ENCODE data around the gene STRAP. TPM values are rescaled to one million over a fixed set of nuclear protein-coding genes. Genes with fewer than 3 reads are reported as not detected.

The STRAP gene
- total RNA-seq, 1 donor from 2014 or later: 159 TPM

GRCh38 chr12:15839682-15840081 lies 42.5 kb upstream of the STRAP start:
- no peak for DNase-seq
- no peak overlapping the region for H3K27ac Mint-ChIP-seq (ENCODE audit: unreplicated experiment)
- H3K36me3 Mint-ChIP-seq (ENCODE audit: unreplicated experiment): no peaks in the 10 kb centered on the region
- no peaks in the 10 kb centered on the region for H3K4me1 Mint-ChIP-seq (ENCODE audit: low read depth, unreplicated experiment)
- H3K9me3 Mint-ChIP-seq (ENCODE audit: unreplicated experiment): no peaks in the 10 kb centered on the region
- TF ChIP-seq CTCF (IDR thresholded peaks at IDR 0.05; ENCODE audit: partially characterized antibody, unreplicated experiment): no peak
- no peak overlapping the region for H3K4me3 Mint-ChIP-seq (ENCODE audit: unreplicated experiment)
- peaks cover 1% of the 10 kb centered on the region for H3K27me3 Mint-ChIP-seq (ENCODE audit: unreplicated experiment)

GRCh38 chr12:15842108-15842507 lies 40.1 kb upstream of the STRAP start:
- Mint-ChIP-seq H3K4me3 (ENCODE audit: unreplicated experiment) (no peak overlapping the region), H3K27me3 (ENCODE audit: unreplicated experiment) (peaks cover 3% of the 10 kb centered on the region), H3K4me1 (ENCODE audit: low read depth, unreplicated experiment) (no peaks in the 10 kb centered on the region), H3K36me3 (ENCODE audit: unreplicated experiment) (no peaks in the 10 kb centered on the region), H3K9me3 (ENCODE audit: unreplicated experiment) (no peaks in the 10 kb centered on the region), H3K27ac (ENCODE audit: unreplicated experiment) (no peak overlapping the region)
- DNase-seq: no peak
- no peak for TF ChIP-seq CTCF (IDR thresholded peaks at IDR 0.05; ENCODE audit: partially characterized antibody, unreplicated experiment)

- DNase-seq: no peak
- Mint-ChIP-seq H3K36me3 (ENCODE audit: unreplicated experiment) (no peaks in the 10 kb centered on the region), H3K9me3 (ENCODE audit: unreplicated experiment) (no peaks in the 10 kb centered on the region), H3K4me3 (ENCODE audit: unreplicated experiment) (no peak overlapping the region), H3K4me1 (ENCODE audit: low read depth, unreplicated experiment) (no peaks in the 10 kb centered on the region), H3K27me3 (ENCODE audit: unreplicated experiment) (peaks cover 2% of the 10 kb centered on the region), H3K27ac (ENCODE audit: unreplicated experiment) (no peak overlapping the region)
- no peak for TF ChIP-seq CTCF (IDR thresholded peaks at IDR 0.05; ENCODE audit: partially characterized antibody, unreplicated experiment)
These were observed 35.3 kb upstream of the STRAP start for GRCh38 chr12:15846887-15847286.

GRCh38 chr12:15848606-15849005 lies 33.6 kb upstream of the STRAP start:
- Mint-ChIP-seq H3K27me3 (ENCODE audit: unreplicated experiment) (peaks cover 2% of the 10 kb centered on the region), H3K4me3 (ENCODE audit: unreplicated experiment) (no peak overlapping the region), H3K27ac (ENCODE audit: unreplicated experiment) (no peak overlapping the region), H3K9me3 (ENCODE audit: unreplicated experiment) (no peaks in the 10 kb centered on the region), H3K36me3 (ENCODE audit: unreplicated experiment) (no peaks in the 10 kb centered on the region), H3K4me1 (ENCODE audit: low read depth, unreplicated experiment) (no peaks in the 10 kb centered on the region)
- no peak for TF ChIP-seq CTCF (IDR thresholded peaks at IDR 0.05; ENCODE audit: partially characterized antibody, unreplicated experiment)
- DNase-seq: no peak

- H3K36me3 Mint-ChIP-seq (ENCODE audit: unreplicated experiment): no peaks in the 10 kb centered on the region
- no peaks in the 10 kb centered on the region for H3K27me3 Mint-ChIP-seq (ENCODE audit: unreplicated experiment)
- no peak for TF ChIP-seq CTCF (IDR thresholded peaks at IDR 0.05; ENCODE audit: partially characterized antibody, unreplicated experiment)
- no peaks in the 10 kb centered on the region for H3K4me1 Mint-ChIP-seq (ENCODE audit: low read depth, unreplicated experiment)
- no peak overlapping the region for H3K4me3 Mint-ChIP-seq (ENCODE audit: unreplicated experiment)
- H3K27ac Mint-ChIP-seq (ENCODE audit: unreplicated experiment): no peak overlapping the region
- no peak for DNase-seq
- H3K9me3 Mint-ChIP-seq (ENCODE audit: unreplicated experiment): no peaks in the 10 kb centered on the region
These were observed 31.1 kb upstream of the STRAP start for GRCh38 chr12:15851045-15851620.
